GM23338 (cell line): ENCODE measurements around the gene SLC2A1.

Experiments
- EZH2 ChIP-seq: fragments of 200-600 bp; sonication (generic); IDR thresholded peaks from one replicate; pipeline ENCODE4 v1.8.0; 2017; ENCODE audit warnings: antibody characterized with exemption, mild to moderate bottlenecking, low read depth; ENCODE audit not compliant: unreplicated experiment
- EZH2phosphoT487 ChIP-seq: fragments of 200-600 bp; sonication (generic); IDR thresholded peaks from one replicate; pipeline ENCODE4 v1.8.1; 2018; ENCODE audit warnings: antibody characterized with exemption; ENCODE audit not compliant: unreplicated experiment
- JUNB ChIP-seq: IDR thresholded peaks from one replicate; pipeline ENCODE4 v1.6.1; 2016; ENCODE audit warnings: antibody characterized with exemption; ENCODE audit not compliant: unreplicated experiment
- POLR2AphosphoS5 ChIP-seq: IDR thresholded peaks from 2 replicates; pipeline ENCODE4 v1.6.1; 2016; ENCODE audit warnings: antibody characterized with exemption, low read depth
- ZNF114 ChIP-seq: fragments of 250-450 bp; sonication (Bioruptor Pico); IDR thresholded peaks from 2 replicates; pipeline ENCODE4 v1.5.0; 2020; ENCODE audit warnings: mild to moderate bottlenecking, moderate library complexity
- TF ChIP-seq, protein P1 (sequence below): IDR thresholded peaks from one replicate; pipeline ENCODE4 v1.6.1; 2018; ENCODE audit warnings: antibody characterized with exemption; ENCODE audit not compliant: unreplicated experiment
- TF ChIP-seq, protein P2 (sequence below), 2 experiments: fragments of 200-600 bp in 1 of 2; sonication (generic) in 1 of 2; conservative IDR thresholded peaks; 2 replicates each; pipeline versions ENCODE4 v1.5.1 to v1.6.1; 2016 to 2017; ENCODE audit warnings: antibody characterized with exemption in 2 of 2, low read depth in 2 of 2, mild to moderate bottlenecking in 2 of 2, moderate library complexity in 1 of 2
- TF ChIP-seq, protein P3 (sequence below): IDR thresholded peaks from 2 replicates; pipeline ENCODE4 v1.6.1; 2016; ENCODE audit warnings: antibody characterized with exemption

DNA sequence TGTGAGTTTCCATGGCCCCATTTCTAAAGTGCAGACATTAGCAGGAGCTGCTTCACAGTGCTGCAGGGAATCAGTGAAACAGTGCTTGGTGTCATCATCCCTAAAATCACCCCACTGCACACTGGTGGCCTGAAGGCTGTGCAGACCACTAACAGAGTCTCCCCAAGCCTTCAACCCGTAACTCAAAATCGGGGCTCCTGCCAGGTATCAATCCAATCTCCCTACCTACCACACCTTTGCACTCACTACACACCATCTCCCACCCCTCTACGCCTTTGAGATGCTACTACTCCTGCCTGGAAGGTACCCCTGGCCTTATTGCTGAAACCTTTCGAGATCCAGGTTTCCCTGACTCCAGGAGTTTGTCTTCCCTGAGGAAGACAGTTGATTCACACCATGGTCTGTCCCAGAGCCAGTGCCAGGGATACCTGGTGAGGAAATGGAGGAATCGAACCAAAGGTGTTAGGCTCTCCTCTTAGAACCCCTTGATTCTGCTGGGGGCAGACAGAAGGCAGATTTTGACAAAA, 25.5 kb downstream of the SLC2A1 start:
- TF ChIP-seq, protein P1, sequence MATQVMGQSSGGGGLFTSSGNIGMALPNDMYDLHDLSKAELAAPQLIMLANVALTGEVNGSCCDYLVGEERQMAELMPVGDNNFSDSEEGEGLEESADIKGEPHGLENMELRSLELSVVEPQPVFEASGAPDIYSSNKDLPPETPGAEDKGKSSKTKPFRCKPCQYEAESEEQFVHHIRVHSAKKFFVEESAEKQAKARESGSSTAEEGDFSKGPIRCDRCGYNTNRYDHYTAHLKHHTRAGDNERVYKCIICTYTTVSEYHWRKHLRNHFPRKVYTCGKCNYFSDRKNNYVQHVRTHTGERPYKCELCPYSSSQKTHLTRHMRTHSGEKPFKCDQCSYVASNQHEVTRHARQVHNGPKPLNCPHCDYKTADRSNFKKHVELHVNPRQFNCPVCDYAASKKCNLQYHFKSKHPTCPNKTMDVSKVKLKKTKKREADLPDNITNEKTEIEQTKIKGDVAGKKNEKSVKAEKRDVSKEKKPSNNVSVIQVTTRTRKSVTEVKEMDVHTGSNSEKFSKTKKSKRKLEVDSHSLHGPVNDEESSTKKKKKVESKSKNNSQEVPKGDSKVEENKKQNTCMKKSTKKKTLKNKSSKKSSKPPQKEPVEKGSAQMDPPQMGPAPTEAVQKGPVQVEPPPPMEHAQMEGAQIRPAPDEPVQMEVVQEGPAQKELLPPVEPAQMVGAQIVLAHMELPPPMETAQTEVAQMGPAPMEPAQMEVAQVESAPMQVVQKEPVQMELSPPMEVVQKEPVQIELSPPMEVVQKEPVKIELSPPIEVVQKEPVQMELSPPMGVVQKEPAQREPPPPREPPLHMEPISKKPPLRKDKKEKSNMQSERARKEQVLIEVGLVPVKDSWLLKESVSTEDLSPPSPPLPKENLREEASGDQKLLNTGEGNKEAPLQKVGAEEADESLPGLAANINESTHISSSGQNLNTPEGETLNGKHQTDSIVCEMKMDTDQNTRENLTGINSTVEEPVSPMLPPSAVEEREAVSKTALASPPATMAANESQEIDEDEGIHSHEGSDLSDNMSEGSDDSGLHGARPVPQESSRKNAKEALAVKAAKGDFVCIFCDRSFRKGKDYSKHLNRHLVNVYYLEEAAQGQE: no peak
- TF ChIP-seq EZH2phosphoT487 (no peak), POLR2AphosphoS5 (no peak), EZH2 (no peak), JUNB (no peak), ZNF114 (no peak)
- TF ChIP-seq, protein P2, sequence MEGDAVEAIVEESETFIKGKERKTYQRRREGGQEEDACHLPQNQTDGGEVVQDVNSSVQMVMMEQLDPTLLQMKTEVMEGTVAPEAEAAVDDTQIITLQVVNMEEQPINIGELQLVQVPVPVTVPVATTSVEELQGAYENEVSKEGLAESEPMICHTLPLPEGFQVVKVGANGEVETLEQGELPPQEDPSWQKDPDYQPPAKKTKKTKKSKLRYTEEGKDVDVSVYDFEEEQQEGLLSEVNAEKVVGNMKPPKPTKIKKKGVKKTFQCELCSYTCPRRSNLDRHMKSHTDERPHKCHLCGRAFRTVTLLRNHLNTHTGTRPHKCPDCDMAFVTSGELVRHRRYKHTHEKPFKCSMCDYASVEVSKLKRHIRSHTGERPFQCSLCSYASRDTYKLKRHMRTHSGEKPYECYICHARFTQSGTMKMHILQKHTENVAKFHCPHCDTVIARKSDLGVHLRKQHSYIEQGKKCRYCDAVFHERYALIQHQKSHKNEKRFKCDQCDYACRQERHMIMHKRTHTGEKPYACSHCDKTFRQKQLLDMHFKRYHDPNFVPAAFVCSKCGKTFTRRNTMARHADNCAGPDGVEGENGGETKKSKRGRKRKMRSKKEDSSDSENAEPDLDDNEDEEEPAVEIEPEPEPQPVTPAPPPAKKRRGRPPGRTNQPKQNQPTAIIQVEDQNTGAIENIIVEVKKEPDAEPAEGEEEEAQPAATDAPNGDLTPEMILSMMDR (conservative IDR thresholded peaks at IDR 0.05; ENCODE audit: low read depth in 2 of 2): no peak
- TF ChIP-seq, protein P3, sequence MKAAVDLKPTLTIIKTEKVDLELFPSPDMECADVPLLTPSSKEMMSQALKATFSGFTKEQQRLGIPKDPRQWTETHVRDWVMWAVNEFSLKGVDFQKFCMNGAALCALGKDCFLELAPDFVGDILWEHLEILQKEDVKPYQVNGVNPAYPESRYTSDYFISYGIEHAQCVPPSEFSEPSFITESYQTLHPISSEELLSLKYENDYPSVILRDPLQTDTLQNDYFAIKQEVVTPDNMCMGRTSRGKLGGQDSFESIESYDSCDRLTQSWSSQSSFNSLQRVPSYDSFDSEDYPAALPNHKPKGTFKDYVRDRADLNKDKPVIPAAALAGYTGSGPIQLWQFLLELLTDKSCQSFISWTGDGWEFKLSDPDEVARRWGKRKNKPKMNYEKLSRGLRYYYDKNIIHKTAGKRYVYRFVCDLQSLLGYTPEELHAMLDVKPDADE: no peak
